ENCODE results near the gene TAF7L. TPM values are rescaled to one million over a fixed set of nuclear protein-coding genes. Genes with fewer than 3 reads are reported as not detected.

TAF7L gene
- total RNA-seq, 1 experiment from 2014 or later = 0.18 TPM

DNA sequence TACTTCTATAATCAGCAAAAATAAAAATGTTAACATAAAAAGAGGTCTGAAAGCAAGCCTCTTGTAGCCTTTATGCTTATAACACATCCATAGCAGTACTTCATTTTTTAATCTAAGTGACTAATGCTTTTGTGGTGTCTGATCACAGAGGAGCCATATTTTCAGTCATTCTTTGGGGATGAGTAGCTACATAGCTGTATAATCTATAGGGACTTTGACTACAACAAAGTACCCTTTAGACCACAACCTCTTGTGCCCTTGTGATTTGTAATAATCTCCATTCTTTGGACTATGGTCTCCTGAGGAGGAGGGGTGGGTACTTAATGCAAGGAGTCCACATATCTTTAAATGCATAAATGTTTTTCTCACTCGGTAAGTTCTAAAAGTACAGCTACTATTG is 62.0 kb downstream of the TAF7L start:
- no peak for DNase-seq (ENCODE audit: low read depth, low spot score)
- Histone ChIP-seq H3K27me3 (ENCODE audit: control insufficient read depth, insufficient read depth, low read length) (peaks cover 2% of the 10 kb centered on the region; the same call in 1 of the 2 replicates), H3K4me3 (ENCODE audit: low read depth in 2 of 2, low read length in 2 of 2) (no peak overlapping the region), H3K36me3 (ENCODE audit: control insufficient read depth, insufficient read depth, low read length) (no peaks in the 10 kb centered on the region), H3K4me1 (ENCODE audit: control insufficient read depth, insufficient read depth, low read length) (no peaks in the 10 kb centered on the region), H3K27ac (ENCODE audit: low read length) (no peak overlapping the region), H3K9me3 (ENCODE audit: control insufficient read depth, insufficient read depth, low read depth, low read length) (no peaks in the 10 kb centered on the region)
- no peak for ATAC-seq
- ChIA-PET POLR2A (no interaction called here), CTCF (no interaction called here)
- intact Hi-C loops (cut with micrococcal nuclease; ENCODE audit: unreplicated experiment) (no loop called here), in situ Hi-C loops (cut with HindIII; ENCODE audit: low pct_unique_long_range_greater_than_20kb, low sequenced_read_pairs) (no loop called here)
- TF ChIP-seq TCF7L2 (IDR thresholded peaks at IDR 0.05; ENCODE audit: low read depth, low read length) (no peak), SIN3A (IDR thresholded peaks at IDR 0.05; ENCODE audit: borderline replicate concordance, insufficient read depth, low read depth, low read length) (no peak), CTCF (IDR thresholded peaks at IDR 0.05) (no peak), POLR2AphosphoS5 (IDR thresholded peaks at IDR 0.05; ENCODE audit: low read depth, low read length) (no peak)
- TF ChIP-seq, protein P1, sequence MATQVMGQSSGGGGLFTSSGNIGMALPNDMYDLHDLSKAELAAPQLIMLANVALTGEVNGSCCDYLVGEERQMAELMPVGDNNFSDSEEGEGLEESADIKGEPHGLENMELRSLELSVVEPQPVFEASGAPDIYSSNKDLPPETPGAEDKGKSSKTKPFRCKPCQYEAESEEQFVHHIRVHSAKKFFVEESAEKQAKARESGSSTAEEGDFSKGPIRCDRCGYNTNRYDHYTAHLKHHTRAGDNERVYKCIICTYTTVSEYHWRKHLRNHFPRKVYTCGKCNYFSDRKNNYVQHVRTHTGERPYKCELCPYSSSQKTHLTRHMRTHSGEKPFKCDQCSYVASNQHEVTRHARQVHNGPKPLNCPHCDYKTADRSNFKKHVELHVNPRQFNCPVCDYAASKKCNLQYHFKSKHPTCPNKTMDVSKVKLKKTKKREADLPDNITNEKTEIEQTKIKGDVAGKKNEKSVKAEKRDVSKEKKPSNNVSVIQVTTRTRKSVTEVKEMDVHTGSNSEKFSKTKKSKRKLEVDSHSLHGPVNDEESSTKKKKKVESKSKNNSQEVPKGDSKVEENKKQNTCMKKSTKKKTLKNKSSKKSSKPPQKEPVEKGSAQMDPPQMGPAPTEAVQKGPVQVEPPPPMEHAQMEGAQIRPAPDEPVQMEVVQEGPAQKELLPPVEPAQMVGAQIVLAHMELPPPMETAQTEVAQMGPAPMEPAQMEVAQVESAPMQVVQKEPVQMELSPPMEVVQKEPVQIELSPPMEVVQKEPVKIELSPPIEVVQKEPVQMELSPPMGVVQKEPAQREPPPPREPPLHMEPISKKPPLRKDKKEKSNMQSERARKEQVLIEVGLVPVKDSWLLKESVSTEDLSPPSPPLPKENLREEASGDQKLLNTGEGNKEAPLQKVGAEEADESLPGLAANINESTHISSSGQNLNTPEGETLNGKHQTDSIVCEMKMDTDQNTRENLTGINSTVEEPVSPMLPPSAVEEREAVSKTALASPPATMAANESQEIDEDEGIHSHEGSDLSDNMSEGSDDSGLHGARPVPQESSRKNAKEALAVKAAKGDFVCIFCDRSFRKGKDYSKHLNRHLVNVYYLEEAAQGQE (IDR thresholded peaks at IDR 0.05; ENCODE audit: insufficient read depth in 1 of 2, low read depth in 2 of 2, low read length in 1 of 2) = no peak
- no TSS peak for BruUV-seq (replicated peaks)

DNA sequence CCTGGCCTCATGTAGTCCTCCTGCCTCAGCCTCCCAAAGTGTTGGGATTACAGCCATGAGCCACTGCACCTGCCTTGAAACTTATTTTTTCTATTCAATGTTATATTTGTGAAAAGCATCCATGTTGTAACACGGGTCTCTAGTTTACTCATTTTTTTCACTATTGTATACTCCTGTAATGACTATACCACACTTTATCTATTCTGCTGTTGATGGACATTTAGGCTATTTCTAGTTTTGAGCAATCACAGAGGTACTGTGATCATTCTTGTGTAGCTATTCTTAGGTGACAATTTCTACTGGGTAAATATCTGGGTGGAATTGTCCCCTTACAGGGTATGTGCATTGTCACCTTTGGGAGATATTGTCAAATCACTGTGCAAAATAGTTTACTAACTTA is 67.9 kb downstream of the TAF7L start:
- CTCF ChIA-PET = no interaction called here
- Histone ChIP-seq H3K4me3 (ENCODE audit: low read depth in 2 of 2, low read length in 2 of 2) (no peak overlapping the region), H3K27ac (ENCODE audit: low read length) (no peak overlapping the region), H3K9me3 (ENCODE audit: control insufficient read depth, insufficient read depth, low read depth, low read length) (no peaks in the 10 kb centered on the region), H3K27me3 (ENCODE audit: control insufficient read depth, insufficient read depth, low read length) (peaks cover 2% of the 10 kb centered on the region; the same call in 1 of the 2 replicates), H3K36me3 (ENCODE audit: control insufficient read depth, insufficient read depth, low read length) (no peaks in the 10 kb centered on the region), H3K4me1 (ENCODE audit: control insufficient read depth, insufficient read depth, low read length) (no peaks in the 10 kb centered on the region)
- in situ Hi-C loops (cut with HindIII; ENCODE audit: low pct_unique_long_range_greater_than_20kb, low sequenced_read_pairs) (no loop called here), intact Hi-C loops (cut with micrococcal nuclease; ENCODE audit: unreplicated experiment) (no loop called here)
- no peak for ATAC-seq
- no peak for DNase-seq (ENCODE audit: low read depth, low spot score)
- no TSS peak for BruUV-seq (replicated peaks)
- POLR2A ChIA-PET = no interaction called here
- TF ChIP-seq POLR2AphosphoS5 (IDR thresholded peaks at IDR 0.05; ENCODE audit: low read depth, low read length) (no peak), CTCF (IDR thresholded peaks at IDR 0.05) (no peak), SIN3A (IDR thresholded peaks at IDR 0.05; ENCODE audit: borderline replicate concordance, insufficient read depth, low read depth, low read length) (no peak), TCF7L2 (IDR thresholded peaks at IDR 0.05; ENCODE audit: low read depth, low read length) (no peak)
- TF ChIP-seq, protein P1 (IDR thresholded peaks at IDR 0.05; ENCODE audit: insufficient read depth in 1 of 2, low read depth in 2 of 2, low read length in 1 of 2) = no peak

All from Panc1 (cell line).